ENCODE measurements around the gene BCAR3. TPM values are rescaled to one million over a fixed set of nuclear protein-coding genes. Genes with fewer than 3 reads are reported as not detected.

BCAR3 gene
- total RNA-seq, 1 experiment from 2014 or later: 9.3 TPM

- H3K36me3 Mint-ChIP-seq (ENCODE audit: insufficient read depth, unreplicated experiment): no peaks in the 10 kb centered on the region
- POLR2A ChIA-PET: no interaction called here
- Histone ChIP-seq H3K36me3 (ENCODE audit: control insufficient read depth, insufficient read depth, low read length) (no peaks in the 10 kb centered on the region), H3K27me3 (replicated peaks; ENCODE audit: control insufficient read depth, insufficient read depth, low read length) (no peaks in the 10 kb centered on the region), H3K9me3 (no peaks in the 10 kb centered on the region), H3K4me3 (ENCODE audit: low read depth, low read length) (no peak overlapping the region), H3K4me1 (no peaks in the 10 kb centered on the region)
- H3K27me3 Mint-ChIP-seq (ENCODE audit: insufficient read depth, unreplicated experiment): no peaks in the 10 kb centered on the region
- no TSS peak for BruUV-seq (replicated peaks)
- no peak overlapping the region for H3K27ac Mint-ChIP-seq (ENCODE audit: unreplicated experiment)
- H3K4me1 Mint-ChIP-seq (ENCODE audit: low read depth, unreplicated experiment): no peaks in the 10 kb centered on the region
- TF ChIP-seq, protein P1, sequence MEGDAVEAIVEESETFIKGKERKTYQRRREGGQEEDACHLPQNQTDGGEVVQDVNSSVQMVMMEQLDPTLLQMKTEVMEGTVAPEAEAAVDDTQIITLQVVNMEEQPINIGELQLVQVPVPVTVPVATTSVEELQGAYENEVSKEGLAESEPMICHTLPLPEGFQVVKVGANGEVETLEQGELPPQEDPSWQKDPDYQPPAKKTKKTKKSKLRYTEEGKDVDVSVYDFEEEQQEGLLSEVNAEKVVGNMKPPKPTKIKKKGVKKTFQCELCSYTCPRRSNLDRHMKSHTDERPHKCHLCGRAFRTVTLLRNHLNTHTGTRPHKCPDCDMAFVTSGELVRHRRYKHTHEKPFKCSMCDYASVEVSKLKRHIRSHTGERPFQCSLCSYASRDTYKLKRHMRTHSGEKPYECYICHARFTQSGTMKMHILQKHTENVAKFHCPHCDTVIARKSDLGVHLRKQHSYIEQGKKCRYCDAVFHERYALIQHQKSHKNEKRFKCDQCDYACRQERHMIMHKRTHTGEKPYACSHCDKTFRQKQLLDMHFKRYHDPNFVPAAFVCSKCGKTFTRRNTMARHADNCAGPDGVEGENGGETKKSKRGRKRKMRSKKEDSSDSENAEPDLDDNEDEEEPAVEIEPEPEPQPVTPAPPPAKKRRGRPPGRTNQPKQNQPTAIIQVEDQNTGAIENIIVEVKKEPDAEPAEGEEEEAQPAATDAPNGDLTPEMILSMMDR (IDR thresholded peaks at IDR 0.05; ENCODE audit: insufficient read depth in 1 of 2, low read depth in 1 of 2, low read length in 1 of 2, severe bottlenecking in 1 of 2, unreplicated experiment in 1 of 2): no peak
- intact Hi-C loops (cut with micrococcal nuclease; ENCODE audit: unreplicated experiment): no loop called here
- no peaks in the 10 kb centered on the region for H3K9me3 Mint-ChIP-seq (ENCODE audit: unreplicated experiment)
- DNase-seq: no peak
- no peak overlapping the region for H3K4me3 Mint-ChIP-seq (ENCODE audit: unreplicated experiment)
- CTCF ChIA-PET: interaction anchor here (0.5 kb wide), 1 partner anchor 84 kb away, joined by 5 read pairs; no protein-coding TSS in a partner anchor
Measured at GRCh38 chr1:93723110-93723509, 41.5 kb upstream of the BCAR3 start.

- DNase-seq: no peak
- TF ChIP-seq, protein P1 (IDR thresholded peaks at IDR 0.05; ENCODE audit: insufficient read depth in 1 of 2, low read depth in 1 of 2, low read length in 1 of 2, severe bottlenecking in 1 of 2, unreplicated experiment in 1 of 2): no peak
- H3K36me3 ChIP-seq (ENCODE audit: control insufficient read depth, insufficient read depth, low read length): no peaks in the 10 kb centered on the region
- CTCF ChIA-PET: no interaction called here
- H3K36me3 Mint-ChIP-seq (ENCODE audit: insufficient read depth, unreplicated experiment): no peaks in the 10 kb centered on the region
- H3K9me3 ChIP-seq: no peaks in the 10 kb centered on the region
- H3K9me3 Mint-ChIP-seq (ENCODE audit: unreplicated experiment): no peaks in the 10 kb centered on the region
- no peak overlapping the region for H3K4me3 ChIP-seq (ENCODE audit: low read depth, low read length)
- no peaks in the 10 kb centered on the region for H3K4me1 Mint-ChIP-seq (ENCODE audit: low read depth, unreplicated experiment)
- POLR2A ChIA-PET: no interaction called here
- H3K27me3 Mint-ChIP-seq (ENCODE audit: insufficient read depth, unreplicated experiment): no peaks in the 10 kb centered on the region
- no TSS peak for BruUV-seq (replicated peaks)
- no peak overlapping the region for H3K4me3 Mint-ChIP-seq (ENCODE audit: unreplicated experiment)
- no peaks in the 10 kb centered on the region for H3K4me1 ChIP-seq
- H3K27me3 ChIP-seq (replicated peaks; ENCODE audit: control insufficient read depth, insufficient read depth, low read length): no peaks in the 10 kb centered on the region
- no peak overlapping the region for H3K27ac Mint-ChIP-seq (ENCODE audit: unreplicated experiment)
- intact Hi-C loops (cut with micrococcal nuclease; ENCODE audit: unreplicated experiment): no loop called here
Measured at GRCh38 chr1:93722081-93723031, 40.7 kb upstream of the BCAR3 start.

- no peaks in the 10 kb centered on the region for H3K36me3 Mint-ChIP-seq (ENCODE audit: insufficient read depth, unreplicated experiment)
- POLR2A ChIA-PET: no interaction called here
- intact Hi-C loops (cut with micrococcal nuclease; ENCODE audit: unreplicated experiment): no loop called here
- no peaks in the 10 kb centered on the region for H3K4me1 Mint-ChIP-seq (ENCODE audit: low read depth, unreplicated experiment)
- H3K27me3 Mint-ChIP-seq (ENCODE audit: insufficient read depth, unreplicated experiment): no peaks in the 10 kb centered on the region
- Histone ChIP-seq H3K9me3 (no peaks in the 10 kb centered on the region), H3K36me3 (ENCODE audit: control insufficient read depth, insufficient read depth, low read length) (no peaks in the 10 kb centered on the region), H3K27me3 (replicated peaks; ENCODE audit: control insufficient read depth, insufficient read depth, low read length) (no peaks in the 10 kb centered on the region), H3K4me3 (ENCODE audit: low read depth, low read length) (no peak overlapping the region), H3K4me1 (no peaks in the 10 kb centered on the region)
- no TSS peak for BruUV-seq (replicated peaks)
- no peak for DNase-seq
- H3K9me3 Mint-ChIP-seq (ENCODE audit: unreplicated experiment): no peaks in the 10 kb centered on the region
- H3K4me3 Mint-ChIP-seq (ENCODE audit: unreplicated experiment): no peak overlapping the region
- TF ChIP-seq, protein P1 (IDR thresholded peaks at IDR 0.05; ENCODE audit: insufficient read depth in 1 of 2, low read depth in 1 of 2, low read length in 1 of 2, severe bottlenecking in 1 of 2, unreplicated experiment in 1 of 2): no peak
- CTCF ChIA-PET: no interaction called here
- no peak overlapping the region for H3K27ac Mint-ChIP-seq (ENCODE audit: unreplicated experiment)
Measured at GRCh38 chr1:93720956-93721626, 39.5 kb upstream of the BCAR3 start.

All from Caco-2 (cell line).